Raji (cell line): ENCODE data around the gene HMGCS2.

ENCODE experiments used
- POLR2A ChIP-seq: IDR thresholded peaks from 2 replicates; pipeline ENCODE4 v1.6.1; 2011; ENCODE audit warnings: low read depth, low read length, control low read depth; ENCODE audit not compliant: insufficient read depth

HMGCS2 gene

GRCh38 chr1:119778886-119779560, 10.3 kb upstream of the HMGCS2 start:
- no peak for TF ChIP-seq POLR2A

- TF ChIP-seq POLR2A = no peak
Observed at GRCh38 chr1:119778359-119778758, 9.7 kb upstream of the HMGCS2 start.

- no peak for TF ChIP-seq POLR2A
Observed at GRCh38 chr1:119774746-119775490, 6.2 kb upstream of the HMGCS2 start.

GRCh38 chr1:119773711-119774241, 5.1 kb upstream of the HMGCS2 start:
- TF ChIP-seq POLR2A = no peak

DNA sequence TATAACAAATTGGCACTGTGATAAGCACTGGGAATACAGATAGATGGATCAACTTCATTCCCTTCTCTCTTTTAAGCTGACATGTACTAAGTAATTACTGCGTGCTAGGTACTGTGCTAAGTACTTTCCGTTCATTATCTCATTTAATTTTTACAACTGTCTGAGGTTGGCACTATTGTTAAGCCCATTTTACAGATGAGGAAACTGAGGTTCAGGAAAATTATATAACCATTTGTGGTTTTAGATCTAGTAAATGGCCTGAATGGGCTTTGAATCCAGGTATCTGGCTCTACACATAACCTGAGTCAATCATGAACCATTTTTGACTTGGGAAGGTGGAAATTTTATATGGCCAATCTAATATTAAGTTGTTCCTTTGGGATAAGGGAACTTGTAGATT, 3.6 kb upstream of the HMGCS2 start:
- no peak for TF ChIP-seq POLR2A

DNA sequence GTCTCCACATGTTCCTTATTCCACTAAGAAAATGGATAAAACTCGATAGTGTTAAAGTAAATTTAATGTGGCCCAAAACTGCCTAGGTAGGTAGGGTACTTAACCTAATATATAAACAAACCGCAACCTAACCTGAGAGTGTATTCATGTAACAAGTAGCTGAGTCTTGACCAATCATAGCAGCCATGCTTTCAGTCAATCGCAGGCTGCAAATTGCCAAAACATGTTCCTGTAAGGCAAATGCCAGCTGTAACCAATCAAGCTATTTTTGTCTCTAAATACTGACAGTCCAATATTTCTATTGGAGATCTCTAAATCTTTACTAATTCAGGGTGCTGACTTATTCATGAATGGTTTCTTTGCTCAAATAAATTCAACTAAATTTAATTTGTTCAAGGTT, 3.1 kb upstream of the HMGCS2 start:
- TF ChIP-seq POLR2A = no peak

DNA sequence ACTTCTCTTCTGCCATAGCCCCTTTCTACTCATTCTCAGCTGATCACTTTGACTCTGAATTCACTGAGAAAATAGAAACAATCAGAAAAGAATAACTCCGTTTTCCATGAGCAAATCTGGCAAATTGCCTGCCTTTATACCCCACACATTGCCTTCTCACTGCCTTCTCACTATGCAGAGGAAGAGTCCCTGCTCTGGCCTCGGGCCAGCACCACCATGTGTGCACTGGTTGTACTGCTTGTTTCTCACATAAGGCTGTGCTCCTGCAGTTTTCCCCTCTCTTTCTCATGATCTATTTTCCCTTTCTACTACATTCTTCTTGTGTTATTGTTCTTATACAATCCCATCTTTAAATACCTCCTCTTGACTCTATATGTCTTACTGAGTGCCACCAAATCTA, 2.3 kb upstream of the HMGCS2 start:
- TF ChIP-seq POLR2A = no peak

DNA sequence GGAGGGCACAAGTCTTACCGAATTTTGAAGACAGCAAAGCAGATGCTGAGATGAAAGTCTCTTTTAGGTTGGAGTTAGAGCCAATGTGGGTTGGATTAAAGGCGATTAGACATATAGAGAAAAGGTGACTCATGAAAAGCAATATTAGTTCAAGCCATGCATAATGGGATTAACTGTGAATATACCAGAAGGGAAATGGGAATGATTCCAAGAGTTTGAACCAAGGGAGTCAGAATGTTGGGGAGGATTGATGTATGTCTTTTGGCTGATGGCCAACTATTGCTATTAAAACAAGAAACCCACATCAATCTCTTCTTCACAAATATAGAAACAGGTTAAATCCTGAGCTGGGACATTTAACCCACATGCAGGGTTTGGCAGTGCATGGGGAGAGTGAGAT, 1.2 kb downstream of the HMGCS2 start:
- TF ChIP-seq POLR2A = no peak

- TF ChIP-seq POLR2A = no peak
Observed at GRCh38 chr1:119766374-119766794, 2.3 kb downstream of the HMGCS2 start.

DNA sequence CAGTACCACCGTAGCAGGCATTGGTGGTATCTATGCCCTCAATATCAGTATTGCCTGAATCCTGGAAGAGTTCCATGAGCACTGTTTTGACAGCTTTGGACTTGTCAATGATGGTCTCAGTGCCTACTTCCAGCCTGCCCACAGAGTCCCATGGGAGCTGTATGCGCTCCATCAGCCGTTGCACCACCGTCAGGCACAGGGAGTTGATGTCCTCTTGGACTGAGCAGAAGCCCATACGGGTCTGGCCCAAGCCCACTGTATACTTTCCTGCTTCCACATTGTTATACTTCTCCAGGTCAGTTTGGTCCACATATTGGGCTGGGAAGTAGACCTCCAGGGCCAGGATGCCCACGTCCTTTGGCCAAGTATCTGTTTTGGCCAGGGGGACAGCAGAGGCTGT, 4.5 kb downstream of the HMGCS2 start:
- TF ChIP-seq POLR2A = no peak

GRCh38 chr1:119762953-119763352, 5.8 kb downstream of the HMGCS2 start:
- no peak for TF ChIP-seq POLR2A

DNA sequence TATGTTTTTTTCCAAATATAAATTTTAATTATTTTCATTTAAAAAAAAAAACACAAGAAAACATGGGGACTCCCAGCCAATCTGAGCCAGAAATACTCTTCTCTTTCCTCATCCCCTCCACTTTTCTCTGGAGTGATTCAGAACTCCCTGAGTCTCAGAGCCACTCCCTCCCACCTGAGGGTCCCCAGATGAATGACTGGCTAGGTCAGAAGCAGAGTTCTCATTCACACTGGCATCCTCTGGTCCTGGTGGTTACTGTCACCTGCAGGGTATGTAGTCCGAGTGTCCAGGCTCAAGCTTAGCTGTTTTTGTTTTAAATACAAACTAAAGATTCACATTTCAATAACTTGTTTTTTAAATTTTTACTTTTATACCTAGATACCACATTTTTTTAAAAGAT, 6.3 kb downstream of the HMGCS2 start:
- no peak for TF ChIP-seq POLR2A

DNA sequence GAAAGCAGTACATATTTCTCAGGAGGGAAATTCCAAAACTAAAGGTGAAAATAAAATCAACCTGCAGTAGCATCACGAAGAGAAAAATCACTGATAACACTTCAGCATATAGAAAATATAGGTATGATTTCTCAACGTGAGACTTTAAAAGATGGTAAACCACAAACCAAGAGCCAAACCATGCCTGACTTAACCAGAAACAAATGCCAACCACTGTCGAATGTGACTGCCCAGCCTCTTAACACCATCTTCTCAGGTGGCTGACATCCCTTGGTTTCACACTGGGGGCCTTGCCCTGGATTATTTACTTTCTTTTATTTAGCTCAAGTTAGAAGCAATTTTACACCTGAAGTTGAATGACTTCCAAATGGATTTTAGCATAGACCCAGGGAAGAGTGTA, 10.1 kb downstream of the HMGCS2 start:
- no peak for TF ChIP-seq POLR2A

GRCh38 chr1:119752592-119752991, 16.1 kb downstream of the HMGCS2 start:
- no peak for TF ChIP-seq POLR2A

DNA sequence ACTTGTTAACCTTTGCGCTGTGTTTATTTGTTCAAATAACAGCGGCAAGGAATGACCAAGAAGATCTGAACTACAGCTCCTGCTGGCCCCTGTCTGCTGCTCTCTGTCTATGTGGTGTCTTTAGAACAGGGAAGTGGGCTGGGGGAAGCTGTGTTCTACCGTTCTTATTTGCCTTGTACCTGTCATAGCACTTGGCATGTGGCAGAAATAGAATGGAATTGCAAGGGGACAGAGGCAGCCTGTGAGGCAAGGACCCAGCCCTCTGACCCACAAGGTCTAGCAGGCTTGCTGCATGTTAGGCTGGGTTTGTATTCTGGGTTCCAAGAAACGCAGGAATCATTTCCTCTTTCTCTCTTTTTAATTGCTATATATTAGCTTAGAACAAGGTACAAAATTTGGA, 20.7 kb downstream of the HMGCS2 start:
- TF ChIP-seq POLR2A = no peak

- no peak for TF ChIP-seq POLR2A
Observed at GRCh38 chr1:119747451-119747850, 21.3 kb downstream of the HMGCS2 start.
